ENCODE data around the gene FASN.

Gene FASN

DNA sequence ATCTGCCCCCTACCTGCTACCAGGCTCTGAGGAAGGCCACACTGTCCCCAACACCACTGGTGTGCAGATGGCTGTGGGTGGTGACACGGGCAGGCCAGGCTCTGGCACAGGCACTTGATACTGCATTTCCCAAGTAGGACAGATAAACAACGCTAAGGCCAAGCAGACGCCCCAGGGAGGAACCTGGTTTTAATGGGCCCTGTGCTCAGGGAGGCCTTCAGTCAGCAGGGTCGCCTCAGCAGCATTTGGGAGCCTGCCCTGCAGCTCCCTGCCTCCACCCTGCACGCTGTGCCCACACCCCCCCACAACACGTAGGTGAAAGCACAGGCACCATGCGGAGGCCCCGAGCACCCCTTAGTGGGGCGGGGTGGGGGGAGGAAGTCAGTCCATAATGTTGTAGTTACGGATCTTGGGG, 3.3 kb upstream of the FASN start:
- H3K4ac ChIP-seq (ENCODE audit: low read depth in 1 of 2, low read length in 2 of 2): no peak overlapping the region
- 82% methylated on average over 8 of the region's 10 CpGs for WGBS

GRCh38 chr17:82100502-82101298, 2.7 kb upstream of the FASN start:
- H3K27me3 ChIP-seq (ENCODE audit: control insufficient read depth in 1 of 2, insufficient read depth in 1 of 2, low read length in 2 of 2): no peaks in the 10 kb centered on the region
- H4K8ac ChIP-seq (ENCODE audit: low read length): no peak overlapping the region
- peaks cover 14% of the 10 kb centered on the region for H3K79me1 ChIP-seq (replicated peaks; ENCODE audit: low read length, poor library complexity, severe bottlenecking)
- H3K4ac ChIP-seq (ENCODE audit: low read depth in 1 of 2, low read length in 2 of 2): peak overlapping the region in 1 of 2 experiments; percentile 11
- no peak overlapping the region for H3K14ac ChIP-seq (ENCODE audit: low read length in 2 of 2)
- peaks cover 7 to 26% of the 10 kb centered on the region in 2 experiments for H3K36me3 ChIP-seq (ENCODE audit: control insufficient read depth in 1 of 2, insufficient read depth in 2 of 2, low read depth in 1 of 2, low read length in 2 of 2)
- H2AFZ ChIP-seq (ENCODE audit: low read depth, low read length): no peak overlapping the region
- 91% methylated on average over 33 of the region's 35 CpGs for WGBS
- H3K4me1 ChIP-seq (ENCODE audit: control insufficient read depth, insufficient read depth, low read depth, low read length): peaks cover 60% of the 10 kb centered on the region
- H3K4me2 ChIP-seq (ENCODE audit: low read length, poor library complexity, severe bottlenecking): no peak overlapping the region
- H3K9ac ChIP-seq (ENCODE audit: low read length): no peak overlapping the region
- no peak overlapping the region for H3K27ac ChIP-seq (ENCODE audit: low read length, poor library complexity, severe bottlenecking)
- DNase-seq: no peak
- H3K9me3 ChIP-seq (ENCODE audit: control insufficient read depth, low read length): no peaks in the 10 kb centered on the region
- H2BK15ac ChIP-seq (ENCODE audit: low read depth, poor library complexity, severe bottlenecking): peak overlapping the region; percentile 78
- H3K18ac ChIP-seq (ENCODE audit: low read depth in 1 of 2, low read length in 2 of 2): peak overlapping the region in 1 of 2 experiments; percentile 14
- H3K4me3 ChIP-seq (ENCODE audit: insufficient read depth in 1 of 2, low read depth in 1 of 2, low read length in 2 of 2): no peak overlapping the region
- H2BK12ac ChIP-seq (ENCODE audit: low read length in 2 of 2): peak overlapping the region in 1 of 2 experiments; percentile 0
- H2BK120ac ChIP-seq (ENCODE audit: low read depth, low read length): peak overlapping the region; percentile 27
- no peak overlapping the region for H2BK5ac ChIP-seq (ENCODE audit: low read depth, low read length, poor library complexity, severe bottlenecking)
- no peak overlapping the region for H3K23ac ChIP-seq (ENCODE audit: low read length in 2 of 2)
- H2AK5ac ChIP-seq (ENCODE audit: low read length, severe bottlenecking): peak overlapping the region; percentile 8
- H4K91ac ChIP-seq (ENCODE audit: low read length): peak overlapping the region; percentile 78

More for the DNA sequence above, 3.3 kb upstream of the FASN start:
- H3K4me1 ChIP-seq (ENCODE audit: control insufficient read depth, insufficient read depth, low read depth, low read length): peaks cover 60% of the 10 kb centered on the region
- peaks cover under 1 to 19% of the 10 kb centered on the region in 2 experiments for H3K36me3 ChIP-seq (ENCODE audit: control insufficient read depth in 1 of 2, insufficient read depth in 2 of 2, low read depth in 1 of 2, low read length in 2 of 2)
- H3K4me3 ChIP-seq (ENCODE audit: insufficient read depth in 1 of 2, low read depth in 1 of 2, low read length in 2 of 2): no peak overlapping the region
- no peaks in the 10 kb centered on the region for H3K27me3 ChIP-seq (ENCODE audit: control insufficient read depth in 1 of 2, insufficient read depth in 1 of 2, low read length in 2 of 2)
- DNase-seq: no peak
- H2BK120ac ChIP-seq (ENCODE audit: low read depth, low read length): no peak overlapping the region
- H2BK5ac ChIP-seq (ENCODE audit: low read depth, low read length, poor library complexity, severe bottlenecking): no peak overlapping the region
- no peak overlapping the region for H2BK15ac ChIP-seq (ENCODE audit: low read depth, poor library complexity, severe bottlenecking)
- no peaks in the 10 kb centered on the region for H3K9me3 ChIP-seq (ENCODE audit: control insufficient read depth, low read length)
- peak overlapping the region; percentile 75 for H4K91ac ChIP-seq (ENCODE audit: low read length)
- H3K14ac ChIP-seq (ENCODE audit: low read length in 2 of 2): no peak overlapping the region
- H2BK12ac ChIP-seq (ENCODE audit: low read length in 2 of 2): peak overlapping the region in 1 of 2 experiments; percentile 37
- H2AK5ac ChIP-seq (ENCODE audit: low read length, severe bottlenecking): peak overlapping the region; percentile 34
- no peak overlapping the region for H3K4me2 ChIP-seq (ENCODE audit: low read length, poor library complexity, severe bottlenecking)
- H3K27ac ChIP-seq (ENCODE audit: low read length, poor library complexity, severe bottlenecking): no peak overlapping the region
- no peak overlapping the region for H4K8ac ChIP-seq (ENCODE audit: low read length)
- H3K9ac ChIP-seq (ENCODE audit: low read length): no peak overlapping the region
- no peak overlapping the region for H2AFZ ChIP-seq (ENCODE audit: low read depth, low read length)
- H3K23ac ChIP-seq (ENCODE audit: low read length in 2 of 2): no peak overlapping the region
- H3K79me1 ChIP-seq (replicated peaks; ENCODE audit: low read length, poor library complexity, severe bottlenecking): peaks cover 11% of the 10 kb centered on the region
- no peak overlapping the region for H3K18ac ChIP-seq (ENCODE audit: low read depth in 1 of 2, low read length in 2 of 2)

- WGBS: 19% methylated on average over 67 of the region's 80 CpGs
Observed at GRCh38 chr17:82098939-82099763, 1.1 kb upstream of the FASN start.

GRCh38 chr17:82097919-82098168, 192 bp downstream of the FASN start:
- 0% methylated on average over 6 of the region's 36 CpGs for WGBS
- peak overlapping the region; percentile 77 to 84 for H3K4me3 ChIP-seq (ENCODE audit: insufficient read depth in 1 of 2, low read depth in 1 of 2, low read length in 2 of 2)
- H3K4me1 ChIP-seq (ENCODE audit: control insufficient read depth, insufficient read depth, low read depth, low read length): peaks cover 53% of the 10 kb centered on the region
- H3K18ac ChIP-seq (ENCODE audit: low read depth in 1 of 2, low read length in 2 of 2): peak overlapping the region; percentile 91 to 94
- H3K9me3 ChIP-seq (ENCODE audit: control insufficient read depth, low read length): no peaks in the 10 kb centered on the region
- peak overlapping the region; percentile 41 to 94 for H3K14ac ChIP-seq (ENCODE audit: low read length in 2 of 2)
- H2BK5ac ChIP-seq (ENCODE audit: low read depth, low read length, poor library complexity, severe bottlenecking): peak overlapping the region; percentile 60
- no peak overlapping the region for H3K27ac ChIP-seq (ENCODE audit: low read length, poor library complexity, severe bottlenecking)
- no peak overlapping the region for H2BK12ac ChIP-seq (ENCODE audit: low read length in 2 of 2)
- H3K79me1 ChIP-seq (replicated peaks; ENCODE audit: low read length, poor library complexity, severe bottlenecking): peaks cover 21% of the 10 kb centered on the region
- peak overlapping the region; percentile 98 for H2BK120ac ChIP-seq (ENCODE audit: low read depth, low read length)
- peak overlapping the region in 1 of 2 experiments; percentile 46 for H3K23ac ChIP-seq (ENCODE audit: low read length in 2 of 2)
- peak overlapping the region; percentile 90 for H3K4me2 ChIP-seq (ENCODE audit: low read length, poor library complexity, severe bottlenecking)
- H3K27me3 ChIP-seq (ENCODE audit: control insufficient read depth in 1 of 2, insufficient read depth in 1 of 2, low read length in 2 of 2): no peaks in the 10 kb centered on the region
- H3K4ac ChIP-seq (ENCODE audit: low read depth in 1 of 2, low read length in 2 of 2): peak overlapping the region; percentile 61 to 81
- peak overlapping the region; percentile 90 for H3K9ac ChIP-seq (ENCODE audit: low read length)
- no peak overlapping the region for H2AK5ac ChIP-seq (ENCODE audit: low read length, severe bottlenecking)
- H4K8ac ChIP-seq (ENCODE audit: low read length): no peak overlapping the region
- H3K36me3 ChIP-seq (ENCODE audit: control insufficient read depth in 1 of 2, insufficient read depth in 2 of 2, low read depth in 1 of 2, low read length in 2 of 2): peaks cover 27 to 54% of the 10 kb centered on the region in 2 experiments
- H2BK15ac ChIP-seq (ENCODE audit: low read depth, poor library complexity, severe bottlenecking): peak overlapping the region; percentile 93
- no peak overlapping the region for H2AFZ ChIP-seq (ENCODE audit: low read depth, low read length)
- DNase-seq: peak; percentile 40
- H4K91ac ChIP-seq (ENCODE audit: low read length): peak overlapping the region; percentile 93

More at GRCh38 chr17:82098939-82099763, 1.1 kb upstream of the FASN start:
- H3K9me3 ChIP-seq (ENCODE audit: control insufficient read depth, low read length): no peaks in the 10 kb centered on the region
- peak overlapping the region; percentile 70 to 77 for H3K4me3 ChIP-seq (ENCODE audit: insufficient read depth in 1 of 2, low read depth in 1 of 2, low read length in 2 of 2)
- H3K4me2 ChIP-seq (ENCODE audit: low read length, poor library complexity, severe bottlenecking): peak overlapping the region; percentile 76
- no peaks in the 10 kb centered on the region for H3K27me3 ChIP-seq (ENCODE audit: control insufficient read depth in 1 of 2, insufficient read depth in 1 of 2, low read length in 2 of 2)
- peak overlapping the region; percentile 96 for H2BK120ac ChIP-seq (ENCODE audit: low read depth, low read length)
- H3K23ac ChIP-seq (ENCODE audit: low read length in 2 of 2): peak overlapping the region; percentile 76 to 91
- H3K14ac ChIP-seq (ENCODE audit: low read length in 2 of 2): peak overlapping the region; percentile 28 to 94
- H3K4me1 ChIP-seq (ENCODE audit: control insufficient read depth, insufficient read depth, low read depth, low read length): peaks cover 60% of the 10 kb centered on the region
- peak overlapping the region; percentile 92 to 100 for H3K4ac ChIP-seq (ENCODE audit: low read depth in 1 of 2, low read length in 2 of 2)
- H3K27ac ChIP-seq (ENCODE audit: low read length, poor library complexity, severe bottlenecking): peak overlapping the region; percentile 6
- peaks cover 17 to 41% of the 10 kb centered on the region in 2 experiments for H3K36me3 ChIP-seq (ENCODE audit: control insufficient read depth in 1 of 2, insufficient read depth in 2 of 2, low read depth in 1 of 2, low read length in 2 of 2)
- H4K91ac ChIP-seq (ENCODE audit: low read length): peak overlapping the region; percentile 100
- no peak for DNase-seq
- peak overlapping the region; percentile 91 to 99 for H3K18ac ChIP-seq (ENCODE audit: low read depth in 1 of 2, low read length in 2 of 2)
- peaks cover 16% of the 10 kb centered on the region for H3K79me1 ChIP-seq (replicated peaks; ENCODE audit: low read length, poor library complexity, severe bottlenecking)
- peak overlapping the region; percentile 79 for H2BK5ac ChIP-seq (ENCODE audit: low read depth, low read length, poor library complexity, severe bottlenecking)
- peak overlapping the region; percentile 85 to 99 for H2BK12ac ChIP-seq (ENCODE audit: low read length in 2 of 2)
- H2BK15ac ChIP-seq (ENCODE audit: low read depth, poor library complexity, severe bottlenecking): peak overlapping the region; percentile 99
- H4K8ac ChIP-seq (ENCODE audit: low read length): peak overlapping the region; percentile 99
- peak overlapping the region; percentile 84 for H2AK5ac ChIP-seq (ENCODE audit: low read length, severe bottlenecking)
- peak overlapping the region; percentile 47 for H2AFZ ChIP-seq (ENCODE audit: low read depth, low read length)
- H3K9ac ChIP-seq (ENCODE audit: low read length): peak overlapping the region; percentile 84

All from mesenchymal stem cell (in vitro differentiated cells and primary cell).